ENCODE data around the gene FOXP1.

The FOXP1 gene

DNA sequence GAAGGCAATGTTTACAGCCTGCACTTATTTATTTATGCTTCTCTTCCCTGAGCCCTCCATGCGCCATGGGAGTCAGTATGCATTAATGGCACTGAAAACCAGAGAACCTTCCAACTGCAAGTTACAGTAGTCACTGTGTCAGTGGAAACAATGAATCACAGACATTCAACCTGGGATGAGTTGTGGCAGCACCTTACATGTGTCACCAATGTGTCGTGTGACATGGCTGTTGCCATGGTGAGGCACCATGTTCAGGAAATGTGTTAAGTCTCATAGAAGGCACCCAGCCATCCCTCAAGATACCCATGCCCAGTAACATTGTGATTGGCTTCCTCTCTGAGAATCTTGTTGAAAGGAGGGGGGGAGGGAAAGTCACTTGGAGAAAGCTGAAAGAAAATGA lies 105.0 kb downstream of the FOXP1 start:
- DNase-seq: peak; percentile 13

DNA sequence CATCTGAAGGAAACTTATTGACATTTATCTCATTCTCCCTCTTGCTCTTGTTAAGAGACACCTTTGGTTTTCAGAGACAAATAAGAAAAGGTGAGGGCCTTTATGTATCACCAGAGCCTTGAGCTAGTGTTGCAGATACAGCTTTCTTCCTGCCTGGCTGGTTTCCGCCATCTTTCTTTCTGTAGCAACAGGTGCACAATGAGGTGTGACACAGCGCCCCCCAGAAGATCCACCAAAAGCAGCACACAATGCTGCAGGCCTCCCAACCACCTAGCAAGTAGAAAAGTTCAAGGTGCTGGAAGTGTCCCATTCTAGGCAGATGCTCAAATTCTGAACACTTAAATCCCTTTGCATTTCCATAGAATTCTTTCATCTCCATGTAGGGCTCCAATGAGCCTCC lies 106.6 kb downstream of the FOXP1 start:
- no peak for DNase-seq

DNA sequence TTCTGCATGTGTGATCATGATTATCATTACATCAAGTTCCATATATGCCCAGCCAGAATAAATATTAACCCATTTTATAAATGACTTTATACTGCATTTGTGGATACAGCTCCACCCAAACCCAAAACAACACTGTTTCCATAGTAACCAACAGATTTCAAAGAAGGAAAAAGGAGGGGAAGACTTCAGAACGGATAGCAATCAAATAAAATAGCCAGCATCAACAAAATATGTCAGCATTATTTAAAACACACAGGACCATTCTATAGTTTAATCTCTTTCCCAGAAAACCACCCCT lies 114.4 kb downstream of the FOXP1 start:
- no peak for DNase-seq

DNA sequence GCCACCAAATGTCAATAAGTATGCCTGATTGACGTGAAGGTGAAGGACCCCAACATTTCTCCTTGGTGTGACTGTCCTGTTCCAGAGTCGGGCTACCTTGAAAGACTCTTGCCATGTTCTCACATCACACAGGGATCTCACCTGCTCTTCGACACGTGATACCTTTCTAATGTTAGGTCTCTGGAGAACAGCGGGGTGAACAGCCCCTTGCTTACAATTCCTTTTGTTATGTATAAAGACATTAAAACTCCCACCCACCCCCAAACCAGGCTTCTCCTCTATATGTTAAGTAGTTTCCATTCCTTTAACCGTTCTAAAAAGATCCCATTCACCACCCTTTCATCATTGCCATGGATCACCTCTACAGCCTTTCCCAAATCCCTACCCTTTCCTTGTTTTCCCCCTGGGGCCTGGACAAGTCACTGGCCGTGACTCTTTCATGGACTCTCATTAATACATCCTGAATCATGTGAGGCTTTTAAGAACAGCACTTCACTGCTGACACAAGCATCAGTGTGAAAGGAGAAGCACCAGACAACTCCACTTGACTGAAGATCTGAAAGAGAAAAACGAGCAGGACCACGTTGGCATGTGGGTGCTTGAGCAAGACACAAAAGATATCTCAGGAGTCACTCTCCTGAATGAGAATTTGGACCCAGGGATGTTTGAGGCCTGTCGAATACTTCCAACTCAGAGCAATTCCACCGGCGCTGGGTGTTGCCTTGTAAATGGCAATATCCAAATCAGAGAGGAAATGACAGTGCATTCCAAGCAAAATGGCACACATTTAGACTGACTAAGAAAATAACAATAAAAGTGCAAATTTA lies 115.0 kb downstream of the FOXP1 start:
- no peak for DNase-seq

DNA sequence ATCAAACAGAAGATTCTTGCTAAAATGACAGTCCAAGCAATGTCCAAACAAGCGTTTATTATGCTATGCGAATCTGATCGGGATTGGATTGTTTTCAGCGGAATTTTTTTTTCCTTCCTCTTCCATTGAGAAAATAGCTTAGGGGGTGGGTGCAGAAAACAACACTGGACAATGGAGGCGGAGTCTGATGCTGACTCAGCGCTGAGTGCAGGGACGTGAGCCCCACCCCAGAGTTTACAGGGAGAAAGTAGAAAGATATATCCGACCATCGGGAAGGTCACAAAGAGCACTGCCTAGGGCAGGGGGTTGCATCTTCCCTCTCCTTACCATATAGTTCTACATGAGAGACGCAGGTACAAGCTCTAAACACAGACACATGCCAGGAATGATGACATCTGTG lies 117.0 kb downstream of the FOXP1 start:
- DNase-seq: no peak

DNA sequence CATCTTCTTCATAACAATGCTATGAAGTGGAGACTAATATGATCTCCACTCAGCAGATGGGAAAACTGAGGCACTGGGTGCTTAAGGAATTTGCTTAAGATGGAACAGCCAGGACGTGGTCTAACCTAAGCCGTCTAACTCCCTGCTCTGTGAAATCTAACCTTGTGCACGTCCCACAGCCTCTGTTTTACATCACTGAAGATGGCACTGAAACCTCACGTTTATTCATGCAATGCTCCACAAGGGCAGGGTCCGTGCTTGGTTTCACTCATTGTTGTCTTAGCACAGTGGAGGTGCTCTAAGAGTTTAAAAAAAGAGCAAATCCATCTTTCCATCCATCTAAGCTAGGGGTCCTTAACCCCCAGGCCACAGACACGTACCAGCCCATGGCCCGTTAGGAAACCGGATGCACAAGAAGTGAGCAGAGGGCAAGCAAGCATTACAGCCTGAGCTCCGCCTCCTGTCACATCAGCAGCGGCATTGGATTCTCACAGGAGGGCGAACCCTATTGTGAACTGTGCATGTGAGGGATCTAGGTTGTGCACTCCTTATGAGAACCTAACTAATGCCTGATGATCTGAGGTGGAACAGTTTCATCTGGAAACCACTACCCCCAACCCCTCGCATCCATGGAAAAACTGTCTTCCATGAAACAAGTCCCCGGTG lies 118.0 kb downstream of the FOXP1 start:
- DNase-seq: no peak

DNA sequence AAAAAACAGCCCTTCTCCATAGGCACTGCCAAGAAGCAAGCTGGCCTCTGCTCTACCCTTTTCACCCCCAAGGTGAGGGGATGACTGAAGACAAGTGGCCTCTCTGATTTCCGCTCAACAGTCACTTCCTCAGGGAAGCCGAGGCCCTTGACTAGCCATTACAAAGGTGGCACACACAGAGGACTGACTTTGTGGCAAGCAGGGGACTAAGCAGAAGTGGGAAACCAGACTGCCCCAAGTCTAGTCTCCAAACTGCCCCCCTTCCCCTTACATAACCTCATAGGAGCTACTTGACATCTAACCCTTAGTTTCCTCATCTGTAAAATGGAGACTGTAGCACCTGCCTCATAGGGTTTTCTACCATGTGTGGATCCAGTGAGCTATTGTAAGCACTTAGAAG lies 118.9 kb downstream of the FOXP1 start:
- DNase-seq: no peak

DNA sequence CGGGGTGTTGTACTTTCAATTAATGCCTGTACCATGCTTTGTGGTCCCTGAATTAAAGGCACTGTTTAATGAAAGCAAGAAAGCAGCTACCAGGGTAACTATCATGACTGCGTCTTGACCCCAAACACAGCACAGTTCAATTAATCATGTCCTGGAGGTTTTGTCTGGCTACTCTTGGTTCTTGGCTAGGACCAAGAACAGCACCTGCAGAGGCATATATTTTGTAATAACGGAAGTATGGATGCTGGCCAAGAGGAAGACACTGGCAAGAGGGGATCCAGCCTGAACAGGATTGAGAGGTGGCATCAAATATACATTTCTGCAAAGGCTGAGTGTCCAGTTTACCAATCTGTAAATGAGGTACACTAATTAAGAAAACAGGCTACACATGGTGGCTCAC lies 119.9 kb downstream of the FOXP1 start:
- DNase-seq: no peak

DNA sequence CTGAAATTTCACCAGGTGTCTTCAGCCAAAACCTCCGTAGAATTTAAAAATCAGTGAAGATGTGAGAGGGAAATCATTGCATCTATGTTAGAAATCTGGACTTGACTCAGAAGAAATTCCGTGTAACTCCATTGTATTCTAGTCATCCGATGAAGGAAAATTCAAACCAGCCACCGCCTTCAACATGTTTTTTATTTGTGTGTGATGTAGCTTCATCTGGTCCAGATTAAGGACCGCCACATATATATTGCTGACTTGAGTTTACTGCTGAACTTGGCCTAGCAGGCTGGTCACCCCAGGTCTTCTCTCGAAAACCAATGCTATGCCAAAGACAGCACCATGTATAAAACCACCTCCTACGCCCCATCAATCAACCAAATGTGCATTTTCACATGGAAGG lies 120.9 kb downstream of the FOXP1 start:
- DNase-seq: no peak

DNA sequence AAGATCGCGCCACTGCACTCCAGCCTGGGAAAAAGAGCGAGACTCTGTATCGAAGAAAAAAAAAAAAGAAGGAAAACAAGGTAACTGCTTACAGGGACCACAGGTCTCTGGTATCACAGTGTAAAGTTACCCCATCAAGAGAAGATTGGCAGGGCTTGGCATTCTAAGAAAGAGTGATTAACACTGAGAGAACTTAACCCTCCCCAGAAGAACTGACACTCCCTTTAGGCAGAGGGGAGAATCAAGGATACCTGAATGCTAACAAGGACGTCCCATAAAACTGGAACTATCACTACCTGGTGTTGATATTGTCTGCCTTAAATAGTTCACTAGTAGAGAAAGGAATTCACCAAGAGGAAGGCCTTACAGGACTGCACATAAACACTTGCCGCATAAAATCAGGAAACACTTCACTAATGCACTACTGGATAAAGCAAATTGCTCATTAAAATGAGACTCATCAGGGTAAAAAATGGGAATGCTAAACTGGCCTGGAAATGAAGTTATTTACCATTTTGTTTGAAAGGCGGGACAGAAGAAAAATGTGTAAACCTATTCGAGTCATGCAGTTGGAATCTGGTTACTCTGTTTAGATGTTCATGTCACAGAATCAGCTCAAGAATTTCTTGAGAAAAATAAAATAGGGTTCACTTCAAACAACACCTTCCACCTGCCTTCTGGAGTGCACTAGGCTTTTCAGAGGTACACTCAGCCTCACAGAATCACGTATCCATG lies 121.6 kb downstream of the FOXP1 start:
- DNase-seq: no peak

DNA sequence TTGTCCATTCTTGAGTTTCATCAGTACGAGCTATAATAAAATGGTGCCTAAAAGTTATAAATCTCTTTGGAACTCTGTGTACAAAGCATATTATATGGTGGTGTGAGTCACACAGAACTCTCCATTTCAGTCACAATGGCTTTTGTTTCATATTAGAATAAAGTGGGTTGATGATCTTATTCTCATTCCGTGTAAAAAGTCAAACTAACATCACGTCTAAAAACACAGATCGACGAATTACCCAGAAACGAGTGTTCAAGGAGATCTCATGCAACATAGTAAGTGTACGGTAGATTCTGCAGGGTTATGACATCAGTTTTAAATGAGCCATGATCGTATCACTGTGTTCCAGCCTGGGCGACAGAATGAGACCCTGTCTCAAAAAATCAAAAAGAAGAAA lies 122.4 kb downstream of the FOXP1 start:
- DNase-seq: no peak

DNA sequence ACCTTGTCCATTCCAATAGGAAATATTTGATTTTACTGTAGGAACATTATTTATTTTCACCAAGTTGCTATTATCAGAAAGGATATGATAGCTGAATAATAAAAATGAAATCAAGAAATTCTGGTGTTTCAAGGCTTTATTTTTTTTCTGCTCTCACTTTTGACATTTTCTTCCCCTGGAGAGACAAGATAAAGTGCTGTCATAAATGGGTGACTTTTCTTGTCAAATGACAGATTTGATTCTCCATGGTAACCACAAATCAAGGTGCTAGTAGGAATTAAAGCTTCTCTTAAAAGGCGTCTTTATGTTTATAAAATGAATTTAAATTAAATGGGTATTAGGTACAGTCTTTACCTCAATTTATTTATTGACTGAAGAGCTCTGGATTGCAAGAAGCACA lies 124.6 kb downstream of the FOXP1 start:
- DNase-seq: no peak

DNA sequence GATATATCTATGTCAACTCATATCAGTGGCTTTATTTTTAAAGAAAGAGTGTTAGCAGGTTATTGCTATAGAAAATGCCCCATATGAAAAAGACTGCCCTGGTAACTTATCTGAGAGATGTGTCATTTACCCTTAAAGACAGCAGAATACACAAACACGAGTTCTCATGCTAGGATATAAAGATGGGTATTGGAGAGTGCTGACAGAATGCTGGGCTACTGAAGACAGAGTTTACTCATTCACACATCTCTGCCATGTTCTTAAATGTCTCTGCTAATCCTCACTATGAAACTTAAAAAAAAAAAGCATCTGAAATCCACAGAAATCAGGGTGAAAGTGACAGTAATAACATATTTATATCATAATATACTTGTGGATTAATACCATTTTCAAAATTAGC lies 126.7 kb downstream of the FOXP1 start:
- DNase-seq: no peak

DNA sequence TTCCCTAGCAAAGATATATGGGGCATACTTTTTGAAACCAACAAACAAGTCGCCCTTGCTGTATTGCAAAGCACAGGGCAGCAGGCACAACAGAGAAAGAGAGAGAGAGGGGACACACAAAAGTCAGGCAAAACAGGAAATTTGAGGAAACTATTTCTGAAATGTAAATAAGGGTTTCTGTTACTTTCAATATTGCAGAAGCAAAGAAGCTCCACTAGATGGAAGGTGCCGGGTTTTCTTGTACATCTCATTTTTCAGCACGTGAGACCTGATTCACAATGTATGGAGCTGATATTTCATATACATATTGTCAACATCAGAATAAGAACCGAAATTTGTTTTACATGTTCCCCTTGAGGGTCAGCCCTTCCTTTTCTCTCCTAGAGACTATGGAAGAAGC lies 127.4 kb downstream of the FOXP1 start:
- no peak for DNase-seq

DNA sequence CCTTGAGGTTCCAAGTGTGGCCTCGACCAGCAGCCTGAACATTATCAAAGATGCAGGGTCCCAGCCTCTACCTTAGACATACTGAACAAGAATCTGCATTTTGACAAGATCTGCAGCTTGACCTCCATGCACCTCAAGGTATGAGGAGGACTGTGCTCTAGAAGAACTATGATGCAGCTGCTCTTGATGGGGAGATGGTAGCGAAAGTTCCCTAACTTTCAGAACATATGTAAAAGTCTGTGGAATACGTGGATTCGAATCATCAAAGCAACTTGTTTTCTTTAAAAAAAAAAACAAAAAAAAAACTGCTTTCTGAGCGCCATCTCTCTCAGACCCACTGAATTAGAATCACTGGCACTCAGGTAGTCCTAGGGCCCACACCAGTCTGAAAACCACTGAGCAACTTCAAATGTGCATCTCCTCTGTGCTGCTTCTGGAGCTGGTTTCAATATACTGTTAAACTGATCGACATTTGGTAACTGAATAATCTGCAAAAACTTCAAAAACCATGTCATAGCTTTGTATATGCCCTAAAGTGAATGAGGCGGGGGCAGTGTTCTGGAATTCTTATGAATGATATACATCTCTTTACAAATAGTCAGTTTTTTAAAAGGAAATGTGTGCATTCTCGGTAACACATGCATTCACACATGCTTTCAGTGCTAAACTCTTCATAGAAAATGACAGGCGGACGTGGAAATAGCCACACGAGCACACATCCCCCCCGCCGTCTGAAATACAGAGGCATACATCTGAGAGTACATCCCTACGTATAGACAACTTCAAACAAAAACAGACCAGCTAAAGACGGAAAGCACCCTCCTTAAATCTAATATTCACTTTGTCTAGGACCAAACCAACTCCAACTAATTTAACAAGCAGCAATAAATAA lies 128.8 kb downstream of the FOXP1 start:
- no peak for DNase-seq

DNA sequence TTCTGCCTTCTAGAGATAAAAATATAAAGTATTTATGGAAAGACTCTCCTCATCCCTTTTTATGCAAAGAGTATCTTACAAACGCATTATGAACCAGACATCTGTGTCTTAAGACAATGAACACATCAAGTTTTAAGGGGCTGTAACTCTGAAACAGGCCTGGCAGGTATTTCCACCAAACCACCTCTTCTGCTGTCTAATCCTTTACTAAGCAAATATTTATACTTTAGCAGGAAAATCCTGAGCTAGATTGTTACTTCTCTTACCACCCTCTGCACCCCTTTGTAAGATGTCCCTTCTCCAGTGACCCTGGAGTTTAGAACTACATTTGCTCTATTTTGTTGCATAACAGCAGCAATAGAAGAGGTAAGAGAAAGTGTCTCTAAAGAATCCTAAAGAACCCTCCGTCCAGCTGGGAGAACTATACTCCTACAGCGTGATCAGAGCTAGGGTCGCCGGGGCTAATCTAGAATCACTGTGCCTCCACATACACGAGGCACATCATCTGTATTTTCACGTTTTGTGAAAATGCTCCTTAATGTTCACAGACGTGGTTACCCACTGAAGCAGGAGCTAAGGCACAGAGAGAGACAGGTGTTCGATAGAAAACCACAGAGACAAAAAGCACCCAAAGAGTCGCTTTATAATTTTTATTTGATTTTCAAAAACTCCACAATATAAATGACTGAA lies 129.6 kb downstream of the FOXP1 start:
- no peak for DNase-seq

DNA sequence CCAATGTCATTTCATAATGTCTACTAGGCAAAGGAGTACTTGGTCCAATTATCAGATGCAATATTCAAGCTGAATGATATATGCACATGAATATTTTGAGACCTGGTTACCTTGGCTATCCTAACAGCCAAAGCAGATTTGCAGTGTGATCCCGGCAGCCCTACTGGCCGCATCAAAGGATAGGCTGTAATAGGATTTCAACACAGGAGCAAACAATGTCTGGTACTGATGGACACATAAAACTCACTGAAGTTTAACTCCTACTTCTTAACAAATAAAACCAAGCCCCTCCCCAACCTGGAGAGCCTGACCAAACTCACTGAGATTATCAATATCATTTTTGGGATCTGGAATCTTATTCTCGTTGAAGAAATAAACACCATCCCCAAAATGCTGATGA lies 130.2 kb downstream of the FOXP1 start:
- DNase-seq: no peak

DNA sequence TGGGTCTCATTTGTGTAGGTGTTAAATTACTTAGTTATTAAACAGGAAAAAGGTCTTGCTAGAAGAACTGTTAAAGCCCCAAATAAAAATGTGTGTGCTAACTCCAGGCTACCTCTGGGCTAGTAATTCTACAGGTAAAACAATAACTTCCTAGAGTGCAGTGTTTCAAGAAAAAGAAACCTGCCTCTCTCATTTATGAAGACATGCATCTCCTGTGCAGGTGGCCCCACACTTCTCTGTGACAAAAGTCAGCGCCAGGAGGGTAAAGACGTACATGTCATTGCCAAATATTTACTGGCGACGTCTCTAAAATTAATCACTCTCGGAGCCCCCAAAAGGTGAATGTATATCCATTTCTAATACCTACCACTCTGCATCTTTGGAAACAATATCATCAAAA lies 131.7 kb downstream of the FOXP1 start:
- no peak for DNase-seq

DNA sequence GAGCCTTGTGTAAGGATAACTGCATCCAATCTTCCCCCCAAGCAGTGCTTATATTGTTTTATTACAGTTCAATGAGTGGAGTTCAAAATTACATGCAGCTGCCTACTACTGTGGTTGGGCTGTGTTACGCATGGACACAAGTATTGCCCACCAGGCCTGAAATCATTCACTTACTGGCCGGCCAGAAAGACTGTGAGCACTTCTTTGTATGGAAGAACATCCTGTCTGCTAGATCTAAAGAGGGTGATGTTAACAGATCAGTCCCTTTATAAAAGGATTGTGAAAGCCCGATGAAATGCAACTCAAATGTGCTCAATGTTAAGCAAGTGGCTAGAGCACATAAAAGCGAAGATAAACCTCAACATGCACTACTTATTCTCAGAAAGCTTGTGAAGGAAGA lies 132.5 kb downstream of the FOXP1 start:
- no peak for DNase-seq

DNA sequence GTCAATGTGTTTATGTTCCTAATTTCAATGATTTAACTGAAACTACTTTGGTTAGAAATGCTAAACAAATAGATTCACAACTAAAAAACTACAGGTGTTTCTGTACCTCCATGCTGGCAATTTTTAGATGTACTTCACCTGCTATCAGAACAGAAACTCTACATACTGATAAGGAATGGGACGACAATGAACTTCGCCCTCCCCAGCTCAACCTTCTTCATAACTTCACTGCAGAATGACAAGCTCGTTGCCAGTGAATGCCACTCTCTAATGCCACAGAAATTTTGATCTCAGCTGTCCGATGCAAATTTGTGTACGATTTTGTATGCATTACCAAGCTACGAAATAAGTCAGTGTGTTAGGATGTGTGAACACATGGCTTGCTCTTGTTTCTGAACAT lies 133.4 kb downstream of the FOXP1 start:
- DNase-seq: no peak

DNA sequence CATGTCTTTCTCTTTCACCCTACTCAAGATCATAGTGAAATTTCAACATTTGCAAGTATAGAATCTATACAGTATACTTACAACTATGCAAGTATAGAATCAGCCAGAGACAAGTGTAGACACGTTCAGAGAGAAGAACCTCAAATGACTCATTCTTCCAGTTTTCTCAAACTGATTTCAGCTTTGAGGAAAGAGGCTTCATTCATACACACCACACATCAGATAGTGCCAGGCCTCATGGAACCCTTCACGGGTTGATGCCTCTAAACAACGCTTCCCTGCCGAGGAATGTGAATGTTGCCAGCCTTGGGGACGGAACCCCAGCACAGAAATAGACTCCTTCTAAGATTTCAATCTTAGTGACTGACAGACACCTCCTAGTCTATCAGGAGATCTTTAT lies 135.7 kb downstream of the FOXP1 start:
- DNase-seq: no peak

DNA sequence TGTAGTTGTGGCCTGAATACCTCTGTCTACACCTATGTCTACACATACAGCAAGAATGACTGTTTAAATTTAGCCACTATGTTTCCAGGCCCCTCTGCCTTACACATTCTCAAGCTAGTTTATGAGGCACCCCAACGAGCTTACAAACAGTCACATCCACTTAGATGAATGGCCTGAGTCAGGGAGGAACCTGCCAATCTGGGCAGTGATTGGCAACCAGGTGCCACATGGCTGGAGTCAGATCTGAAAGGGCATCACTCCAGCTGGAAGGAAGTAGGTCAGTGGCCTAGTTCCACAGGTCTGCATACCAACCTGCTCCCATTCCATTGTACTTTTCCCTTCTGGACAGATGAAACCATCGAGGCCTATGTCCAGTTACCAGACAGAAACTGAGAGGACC lies 136.3 kb downstream of the FOXP1 start:
- no peak for DNase-seq

DNA sequence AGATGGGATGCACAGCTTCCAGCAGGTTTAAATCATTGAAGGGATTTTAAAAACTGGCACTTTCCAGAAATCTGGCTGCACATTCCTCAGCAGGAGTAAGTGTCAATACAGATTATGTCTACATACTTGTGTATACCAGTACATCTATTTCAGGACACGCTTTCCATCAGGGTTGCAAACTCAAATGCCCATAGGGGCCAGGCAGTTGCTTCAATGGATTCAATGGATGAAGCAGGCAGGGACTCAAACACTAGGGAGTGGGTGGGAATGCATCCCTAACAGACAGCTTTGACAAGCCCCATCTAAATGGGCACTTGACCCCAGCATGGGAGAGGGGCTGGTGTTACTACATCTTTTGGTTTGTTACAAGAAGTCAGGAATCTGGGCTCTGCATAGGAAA lies 136.8 kb downstream of the FOXP1 start:
- no peak for DNase-seq

All from effector CD8-positive, alpha-beta T cell (primary cell).